Thoracic aorta (tissue), 2 donors: ENCODE data around the gene BTRC. TPM values are rescaled to one million over a fixed set of nuclear protein-coding genes. Genes with fewer than 3 reads are reported as not detected.

Source experiments
- ATAC-seq: fragments of 150-250 bp; one replicate; pipeline ENCODE4 v1.8.0; 2017; ENCODE audit warnings: low read depth; ENCODE audit not compliant: insufficient number of reproducible peaks, low FRiP score
- DNase-seq: peaks from one replicate; pipeline ENCODE4 v3.0.0-alpha.2; 2020; ENCODE audit warnings: low spot score
- H3K27ac ChIP-seq, 2 donors: fragments of 200-600 bp; sonication (generic); 1 replicate in 1 of 2; 2 replicates in 1 of 2; pipeline ENCODE4 v1.5.1; 2016; ENCODE audit warnings: mild to moderate bottlenecking in 2 of 2, moderate library complexity in 2 of 2
- H3K27me3 ChIP-seq: fragments of 200-600 bp; sonication (generic); replicated peaks from 2 replicates; pipeline ENCODE4 v1.6.0; 2016; ENCODE audit warnings: mild to moderate bottlenecking; ENCODE audit not compliant: insufficient read depth
- H3K36me3 ChIP-seq: fragments of 200-600 bp; sonication (generic); one replicate; pipeline ENCODE4 v1.5.1; 2016
- H3K4me1 ChIP-seq, 2 donors: fragments of 200-600 bp; sonication (generic); 1 replicate in 1 of 2; 2 replicates in 1 of 2; pipeline versions ENCODE4 v1.5.1 to v1.6.0; 2016; ENCODE audit warnings: low read depth in 2 of 2, mild to moderate bottlenecking in 1 of 2; ENCODE audit not compliant: control insufficient read depth in 1 of 2
- H3K4me3 ChIP-seq: fragments of 200-600 bp; sonication (generic); 2 replicates; pipeline ENCODE4 v1.5.1; 2016; ENCODE audit warnings: mild to moderate bottlenecking
- H3K9me3 ChIP-seq: fragments of 200-600 bp; sonication (generic); 2 replicates; pipeline ENCODE4 v1.5.1; 2016
- total RNA-seq, 2 donors: library from RNA; depleted of rRNA; stranded (reverse); fragments of >200 nt; gene quantifications; one replicate each; pipeline versions ENCODE4 v1.1.0 to v1.2.3, GENCODE V29; 2016
- TF ChIP-seq, protein P1 (sequence below): fragments of 200-600 bp; sonication (generic); IDR thresholded peaks from one replicate; pipeline ENCODE4 v1.5.1; 2019; ENCODE audit warnings: antibody characterized with exemption

Gene BTRC
- total RNA-seq, 2 donors from 2014 or later: 8.4 to 12.9 TPM

- Histone ChIP-seq H3K4me3 (no peak overlapping the region), H3K36me3 (no peaks in the 10 kb centered on the region), H3K9me3 (no peaks in the 10 kb centered on the region), H3K27me3 (no peaks in the 10 kb centered on the region), H3K4me1 (no peaks in the 10 kb centered on the region), H3K27ac (no peak overlapping the region)
- no peak for ATAC-seq
- TF ChIP-seq, protein P1, sequence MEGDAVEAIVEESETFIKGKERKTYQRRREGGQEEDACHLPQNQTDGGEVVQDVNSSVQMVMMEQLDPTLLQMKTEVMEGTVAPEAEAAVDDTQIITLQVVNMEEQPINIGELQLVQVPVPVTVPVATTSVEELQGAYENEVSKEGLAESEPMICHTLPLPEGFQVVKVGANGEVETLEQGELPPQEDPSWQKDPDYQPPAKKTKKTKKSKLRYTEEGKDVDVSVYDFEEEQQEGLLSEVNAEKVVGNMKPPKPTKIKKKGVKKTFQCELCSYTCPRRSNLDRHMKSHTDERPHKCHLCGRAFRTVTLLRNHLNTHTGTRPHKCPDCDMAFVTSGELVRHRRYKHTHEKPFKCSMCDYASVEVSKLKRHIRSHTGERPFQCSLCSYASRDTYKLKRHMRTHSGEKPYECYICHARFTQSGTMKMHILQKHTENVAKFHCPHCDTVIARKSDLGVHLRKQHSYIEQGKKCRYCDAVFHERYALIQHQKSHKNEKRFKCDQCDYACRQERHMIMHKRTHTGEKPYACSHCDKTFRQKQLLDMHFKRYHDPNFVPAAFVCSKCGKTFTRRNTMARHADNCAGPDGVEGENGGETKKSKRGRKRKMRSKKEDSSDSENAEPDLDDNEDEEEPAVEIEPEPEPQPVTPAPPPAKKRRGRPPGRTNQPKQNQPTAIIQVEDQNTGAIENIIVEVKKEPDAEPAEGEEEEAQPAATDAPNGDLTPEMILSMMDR: no peak
- DNase-seq: no peak
Measured at GRCh38 chr10:101453791-101454718, 100.1 kb downstream of the BTRC start.

DNA sequence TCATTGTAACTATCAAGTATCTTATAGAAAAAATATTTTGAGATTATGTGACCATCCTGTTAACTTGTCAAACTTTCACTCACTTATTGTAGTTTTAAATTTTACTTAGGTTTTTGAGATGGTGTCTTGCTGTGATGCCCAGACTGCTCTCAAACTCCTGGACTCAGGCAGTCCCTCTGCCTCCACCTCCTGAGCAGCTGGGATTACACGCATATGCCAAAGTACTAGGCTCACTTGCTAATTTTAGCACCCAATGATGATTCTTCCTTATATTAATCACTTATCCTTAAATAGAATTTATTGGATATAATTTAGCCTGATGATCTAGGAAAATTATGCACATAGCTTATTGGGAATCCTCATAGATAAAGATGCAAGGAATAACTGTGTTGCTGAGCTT lies 104.9 kb downstream of the BTRC start:
- Histone ChIP-seq H3K27me3 (no peaks in the 10 kb centered on the region), H3K4me3 (no peak overlapping the region), H3K27ac (no peak overlapping the region), H3K9me3 (no peaks in the 10 kb centered on the region), H3K4me1 (no peaks in the 10 kb centered on the region), H3K36me3 (no peaks in the 10 kb centered on the region)
- DNase-seq (no peak), ATAC-seq (no peak)
- TF ChIP-seq, protein P1: no peak

- Histone ChIP-seq H3K27me3 (no peaks in the 10 kb centered on the region), H3K27ac (no peak overlapping the region), H3K4me1 (peaks cover 0 to 10% of the 10 kb centered on the region in 2 donors), H3K36me3 (no peaks in the 10 kb centered on the region), H3K9me3 (no peaks in the 10 kb centered on the region), H3K4me3 (no peak overlapping the region)
- TF ChIP-seq, protein P1: no peak
- DNase-seq (no peak), ATAC-seq (no peak)
Measured at GRCh38 chr10:101464082-101464481, 110.1 kb downstream of the BTRC start.

DNA sequence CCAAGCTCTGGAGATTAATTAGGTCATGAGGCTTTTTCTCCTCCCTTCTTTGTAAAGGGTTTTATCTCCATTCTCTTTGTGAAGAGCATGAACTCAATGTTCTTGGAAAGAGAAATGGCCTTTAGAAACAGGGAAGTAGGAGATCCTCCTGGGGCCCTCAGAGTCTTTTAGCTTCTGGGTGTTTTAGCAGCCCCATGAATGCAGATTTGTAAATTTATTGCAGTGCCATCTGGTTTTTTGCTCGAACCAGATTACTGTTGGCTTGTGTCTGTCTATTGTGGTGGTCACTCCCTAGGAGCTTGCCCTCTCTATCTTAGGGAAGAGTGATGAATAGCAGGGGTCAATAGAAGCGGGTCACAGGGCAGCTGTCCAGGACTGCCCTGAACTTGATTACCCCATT lies 110.6 kb downstream of the BTRC start:
- H3K27ac ChIP-seq: no peak overlapping the region
- no peak for DNase-seq
- no peaks in the 10 kb centered on the region for H3K27me3 ChIP-seq
- ATAC-seq: no peak
- no peak overlapping the region for H3K4me3 ChIP-seq
- TF ChIP-seq, protein P1: no peak
- peaks cover 0 to 10% of the 10 kb centered on the region in 2 donors for H3K4me1 ChIP-seq
- no peaks in the 10 kb centered on the region for H3K9me3 ChIP-seq
- no peaks in the 10 kb centered on the region for H3K36me3 ChIP-seq

DNA sequence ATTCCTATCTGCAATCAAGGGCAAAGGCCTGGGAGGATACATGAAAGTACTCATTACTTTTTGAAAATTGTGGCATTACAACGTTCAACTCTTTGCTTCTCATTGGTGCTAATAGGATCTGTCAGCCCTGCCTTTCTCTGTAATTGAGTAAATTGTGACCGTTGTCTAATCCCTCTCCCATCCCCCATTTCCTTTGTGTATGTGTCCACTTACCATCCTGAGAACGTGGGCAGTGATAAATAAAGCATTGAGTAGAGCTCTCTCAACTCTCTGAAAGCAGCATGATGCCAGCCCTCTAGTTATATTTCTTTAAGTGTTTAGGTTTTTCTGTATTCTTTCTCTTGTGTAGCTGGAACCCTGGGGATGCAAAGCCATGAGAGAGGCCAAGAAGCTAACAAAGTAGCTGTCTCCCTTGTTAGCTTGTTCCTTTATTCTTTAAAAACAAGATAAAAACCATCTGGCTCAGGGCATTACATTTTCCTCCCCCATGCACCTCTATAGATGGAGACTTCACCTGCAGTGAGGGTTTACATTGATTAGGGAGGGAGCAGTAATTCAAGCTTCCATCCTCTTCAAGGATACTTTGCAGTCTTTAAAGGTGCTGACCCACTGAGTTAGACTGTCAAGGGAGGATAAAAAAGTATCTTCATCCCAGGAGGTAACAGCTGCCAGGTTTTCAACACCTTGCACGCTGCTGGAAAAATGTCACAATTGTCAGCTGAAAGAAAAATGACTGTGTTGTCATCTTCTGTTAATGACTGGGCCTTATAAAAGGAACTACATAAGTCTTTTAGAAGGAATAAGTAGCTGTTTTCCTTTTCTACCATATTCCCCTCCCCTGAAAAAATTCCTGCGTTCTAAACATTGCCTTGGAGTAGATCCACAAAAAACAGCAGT lies 112.3 kb downstream of the BTRC start:
- no peak overlapping the region for H3K4me3 ChIP-seq

More for the DNA sequence above, 112.3 kb downstream of the BTRC start:
- Histone ChIP-seq H3K9me3 (no peaks in the 10 kb centered on the region), H3K27me3 (no peaks in the 10 kb centered on the region), H3K36me3 (no peaks in the 10 kb centered on the region), H3K4me1 (peaks cover 0 to 10% of the 10 kb centered on the region in 2 donors), H3K27ac (no peak overlapping the region)
- no peak for ATAC-seq
- DNase-seq: no peak
- TF ChIP-seq, protein P1: no peak
